Neural cell (in vitro differentiated cells): Measurements from ENCODE around the gene MALRD1. TPM values are rescaled to one million over a fixed set of nuclear protein-coding genes. Genes with fewer than 3 reads are reported as not detected.

Source experiments
- H2AFZ ChIP-seq: fragments of 200-600, 300-800 bp; sonication (generic), shearing (Covaris generic); 2 replicates; pipeline ENCODE4 v1.6.0; 2014; ENCODE audit warnings: low read depth, mild to moderate bottlenecking, antibody characterized with exemption, low read length, moderate library complexity
- H3F3A ChIP-seq: fragments of 200-600 bp; shearing (Covaris generic); 2 replicates; pipeline ENCODE4 v1.6.1; 2016; ENCODE audit warnings: mild to moderate bottlenecking, moderate library complexity, mixed read lengths, antibody characterized with exemption, low read length; ENCODE audit not compliant: insufficient read depth, poor library complexity, severe bottlenecking
- H3K27ac ChIP-seq: fragments of 200-600, 300-800 bp; sonication (generic), shearing (Covaris generic); 2 replicates; pipeline ENCODE4 v1.5.1; 2014; ENCODE audit warnings: mild to moderate bottlenecking, low read length, moderate library complexity
- H3K27me3 ChIP-seq: fragments of 300-800, 200-600 bp; sonication (generic), shearing (Covaris generic); 2 replicates; pipeline ENCODE4 v1.6.0; 2014; ENCODE audit warnings: mild to moderate bottlenecking, low read depth, low read length, moderate library complexity; ENCODE audit not compliant: insufficient read depth
- H3K36me3 ChIP-seq: fragments of 300-800, 200-600 bp; sonication (generic), shearing (Covaris generic); 2 replicates; pipeline ENCODE4 v1.5.1; 2014; ENCODE audit warnings: mild to moderate bottlenecking, antibody characterized with exemption, low read length, moderate library complexity; ENCODE audit not compliant: insufficient read depth
- H3K4me2 ChIP-seq: fragments of 300-800, 200-600 bp; sonication (generic), shearing (Covaris generic); 2 replicates; pipeline ENCODE4 v1.6.0; 2014; ENCODE audit warnings: mild to moderate bottlenecking, low read length
- H3K4me3 ChIP-seq: fragments of 300-800, 200-600 bp; sonication (generic), shearing (Covaris generic); 2 replicates; pipeline ENCODE4 v1.5.1; 2014; ENCODE audit warnings: mild to moderate bottlenecking, low read length, moderate library complexity
- H3K79me2 ChIP-seq: fragments of 200-600 bp; shearing (Covaris generic); replicated peaks from 2 replicates; pipeline ENCODE4 v1.6.0; 2014; ENCODE audit warnings: mild to moderate bottlenecking, low read length, moderate library complexity; ENCODE audit not compliant: insufficient read depth
- H3K9ac ChIP-seq: fragments of 300-800, 200-600 bp; sonication (generic), shearing (Covaris generic); 2 replicates; pipeline ENCODE4 v1.6.1; 2016; ENCODE audit warnings: mild to moderate bottlenecking, low read length, mixed read lengths
- H3K9me2 ChIP-seq: fragments of 200-600 bp; shearing (Covaris generic); 2 replicates; pipeline ENCODE4 v1.6.1; 2016; ENCODE audit warnings: mild to moderate bottlenecking, low read length, mixed read lengths; ENCODE audit not compliant: insufficient read depth
- H3K9me3 ChIP-seq: fragments of 200-600, 300-800 bp; sonication (generic), shearing (Covaris generic); 2 replicates; pipeline ENCODE4 v1.6.1; 2016; ENCODE audit warnings: mild to moderate bottlenecking, mixed run types, low read length, moderate library complexity, mixed read lengths
- H4K20me1 ChIP-seq: fragments of 200-600 bp; shearing (Covaris generic); 2 replicates; pipeline ENCODE4 v1.6.1; 2016; ENCODE audit warnings: mild to moderate bottlenecking, mixed run types; ENCODE audit not compliant: insufficient read depth
- CTCF ChIP-seq: fragments of 450-650 bp; IDR thresholded peaks from 2 replicates; pipeline ENCODE4 v1.5.1; 2014; ENCODE audit warnings: antibody characterized with exemption, mild to moderate bottlenecking, moderate library complexity; ENCODE audit not compliant: poor library complexity, severe bottlenecking
- EP300 ChIP-seq: fragments of 450-650 bp; conservative IDR thresholded peaks from 2 replicates; pipeline ENCODE4 v1.6.1; 2014; ENCODE audit warnings: antibody characterized with exemption, mild to moderate bottlenecking, moderate library complexity; ENCODE audit not compliant: poor library complexity, severe bottlenecking
- EZH2 ChIP-seq: fragments of 200-600, 300-800 bp; shearing (Covaris generic), sonication (generic); IDR thresholded peaks from 2 replicates; pipeline ENCODE4 v1.6.1; 2014; ENCODE audit warnings: antibody characterized with exemption, low read length, borderline replicate concordance, mild to moderate bottlenecking; ENCODE audit not compliant: insufficient read depth, poor library complexity, severe bottlenecking
- MXI1 ChIP-seq: fragments of 450-650 bp; conservative IDR thresholded peaks from 2 replicates; pipeline ENCODE4 v1.6.1; 2014; ENCODE audit warnings: antibody characterized with exemption, mild to moderate bottlenecking; ENCODE audit not compliant: poor library complexity, severe bottlenecking
- POLR2AphosphoS5 ChIP-seq: IDR thresholded peaks from 2 replicates; pipeline ENCODE4 v1.6.1; 2012
- RAD21 ChIP-seq: fragments of 450-650 bp; conservative IDR thresholded peaks from 2 replicates; pipeline ENCODE4 v1.6.1; 2014; ENCODE audit warnings: antibody characterized with exemption, mild to moderate bottlenecking, moderate library complexity
- SMC3 ChIP-seq: fragments of 450-650 bp; conservative IDR thresholded peaks from 2 replicates; pipeline ENCODE4 v1.6.1; 2014; ENCODE audit warnings: antibody characterized with exemption, mild to moderate bottlenecking, moderate library complexity; ENCODE audit not compliant: poor library complexity
- TAF1 ChIP-seq: IDR thresholded peaks from 2 replicates; pipeline ENCODE4 v1.6.1; 2012; ENCODE audit warnings: low read depth
- polyA plus RNA-seq: library from polyadenylated mRNA; depleted of rRNA; stranded (reverse); fragments of >200 nt; gene quantifications from 2 replicates; pipeline ENCODE4 v1.2.3, GENCODE V29; 2014
- TF ChIP-seq, protein P1 (sequence below): IDR thresholded peaks from 2 replicates; pipeline ENCODE4 v1.6.1; 2012; ENCODE audit warnings: borderline replicate concordance

The MALRD1 gene
- polyA plus RNA-seq, 1 donor from 2014 or later, result 0.21 TPM

GRCh38 chr10:19310066-19310465 is 261.5 kb downstream of the MALRD1 start:
- Histone ChIP-seq H3K9me3 (no peaks in the 10 kb centered on the region), H4K20me1 (no peaks in the 10 kb centered on the region), H2AFZ (no peak overlapping the region), H3K4me2 (no peak overlapping the region), H3F3A (no peaks in the 10 kb centered on the region), H3K36me3 (no peaks in the 10 kb centered on the region), H3K27me3 (no peaks in the 10 kb centered on the region), H3K27ac (no peak overlapping the region), H3K4me3 (no peak overlapping the region), H3K9ac (no peak overlapping the region), H3K79me2 (no peaks in the 10 kb centered on the region), H3K9me2 (no peaks in the 10 kb centered on the region)
- TF ChIP-seq POLR2AphosphoS5 (no peak), SMC3 (no peak), EP300 (no peak), RAD21 (no peak), EZH2 (no peak), MXI1 (no peak), CTCF (no peak), TAF1 (no peak)

DNA sequence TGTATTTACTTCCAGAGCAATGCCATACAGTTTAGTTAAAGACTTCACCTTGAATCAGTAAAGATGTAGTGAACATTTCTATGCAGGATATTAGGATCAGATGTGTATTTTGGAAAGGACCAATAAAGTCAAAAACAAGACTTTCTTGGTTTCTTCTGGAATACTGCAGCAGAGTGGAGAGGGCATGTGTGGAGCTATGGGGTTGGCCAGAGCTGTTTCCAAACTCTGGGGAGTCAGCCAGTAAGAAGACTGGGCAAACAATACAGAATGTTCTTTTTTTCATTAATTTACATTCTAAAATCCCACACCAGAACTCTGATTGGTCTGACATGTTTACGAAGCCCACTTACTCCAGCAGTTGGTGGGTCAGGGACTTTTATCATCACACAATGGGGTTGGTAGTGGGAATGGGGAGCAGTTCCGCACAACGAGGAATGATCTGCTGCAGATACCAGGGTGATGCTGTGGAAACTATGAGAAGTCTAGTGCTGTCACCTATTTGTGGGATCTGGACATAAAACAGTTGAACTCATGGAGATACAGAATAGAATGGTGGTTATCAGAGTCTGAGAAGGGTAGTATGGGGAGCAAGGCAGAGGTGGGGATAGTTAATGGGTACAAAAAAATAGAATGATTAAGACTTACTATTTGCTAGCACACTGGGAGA is 267.7 kb downstream of the MALRD1 start:
- no peaks in the 10 kb centered on the region for H3K27me3 ChIP-seq
- no peaks in the 10 kb centered on the region for H3K9me2 ChIP-seq
- no peaks in the 10 kb centered on the region for H3F3A ChIP-seq
- H2AFZ ChIP-seq, result no peak overlapping the region
- H3K4me2 ChIP-seq, result no peak overlapping the region
- H3K9ac ChIP-seq, result no peak overlapping the region
- H3K27ac ChIP-seq, result no peak overlapping the region
- no peak for TF ChIP-seq EP300
- TF ChIP-seq TAF1, result no peak
- TF ChIP-seq, protein P1, sequence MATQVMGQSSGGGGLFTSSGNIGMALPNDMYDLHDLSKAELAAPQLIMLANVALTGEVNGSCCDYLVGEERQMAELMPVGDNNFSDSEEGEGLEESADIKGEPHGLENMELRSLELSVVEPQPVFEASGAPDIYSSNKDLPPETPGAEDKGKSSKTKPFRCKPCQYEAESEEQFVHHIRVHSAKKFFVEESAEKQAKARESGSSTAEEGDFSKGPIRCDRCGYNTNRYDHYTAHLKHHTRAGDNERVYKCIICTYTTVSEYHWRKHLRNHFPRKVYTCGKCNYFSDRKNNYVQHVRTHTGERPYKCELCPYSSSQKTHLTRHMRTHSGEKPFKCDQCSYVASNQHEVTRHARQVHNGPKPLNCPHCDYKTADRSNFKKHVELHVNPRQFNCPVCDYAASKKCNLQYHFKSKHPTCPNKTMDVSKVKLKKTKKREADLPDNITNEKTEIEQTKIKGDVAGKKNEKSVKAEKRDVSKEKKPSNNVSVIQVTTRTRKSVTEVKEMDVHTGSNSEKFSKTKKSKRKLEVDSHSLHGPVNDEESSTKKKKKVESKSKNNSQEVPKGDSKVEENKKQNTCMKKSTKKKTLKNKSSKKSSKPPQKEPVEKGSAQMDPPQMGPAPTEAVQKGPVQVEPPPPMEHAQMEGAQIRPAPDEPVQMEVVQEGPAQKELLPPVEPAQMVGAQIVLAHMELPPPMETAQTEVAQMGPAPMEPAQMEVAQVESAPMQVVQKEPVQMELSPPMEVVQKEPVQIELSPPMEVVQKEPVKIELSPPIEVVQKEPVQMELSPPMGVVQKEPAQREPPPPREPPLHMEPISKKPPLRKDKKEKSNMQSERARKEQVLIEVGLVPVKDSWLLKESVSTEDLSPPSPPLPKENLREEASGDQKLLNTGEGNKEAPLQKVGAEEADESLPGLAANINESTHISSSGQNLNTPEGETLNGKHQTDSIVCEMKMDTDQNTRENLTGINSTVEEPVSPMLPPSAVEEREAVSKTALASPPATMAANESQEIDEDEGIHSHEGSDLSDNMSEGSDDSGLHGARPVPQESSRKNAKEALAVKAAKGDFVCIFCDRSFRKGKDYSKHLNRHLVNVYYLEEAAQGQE, result no peak
- no peak for TF ChIP-seq MXI1
- TF ChIP-seq SMC3, result no peak
- TF ChIP-seq POLR2AphosphoS5, result no peak
- no peak for TF ChIP-seq RAD21
- no peak for TF ChIP-seq EZH2
- TF ChIP-seq CTCF, result no peak
- H3K9me3 ChIP-seq, result no peaks in the 10 kb centered on the region
- no peaks in the 10 kb centered on the region for H3K79me2 ChIP-seq
- H3K4me3 ChIP-seq, result no peak overlapping the region
- H3K36me3 ChIP-seq, result no peaks in the 10 kb centered on the region
- no peaks in the 10 kb centered on the region for H4K20me1 ChIP-seq
